CD14-positive monocyte (primary cell): ENCODE data around the gene PIKFYVE. TPM values are rescaled to one million over a fixed set of nuclear protein-coding genes. Genes with fewer than 3 reads are reported as not detected.

Experiments used
- DNase-seq, 3 donors: peaks; one replicate each; pipeline ENCODE4 v3.0.0-alpha.2; 2011 to 2022
- H2AFZ ChIP-seq: 2 replicates; pipeline ENCODE4 v1.6.0; 2012; ENCODE audit warnings: mild to moderate bottlenecking, low read depth, low read length, inconsistent platforms; ENCODE audit not compliant: insufficient read depth, poor library complexity, severe bottlenecking
- H3K27ac ChIP-seq, 2 donors: 1 replicate in 1 of 2; 2 replicates in 1 of 2; pipeline ENCODE4 v1.5.1; 2012 to 2013; ENCODE audit warnings: low read length in 2 of 2, control low read depth in 1 of 2, inconsistent platforms in 1 of 2, low read depth in 1 of 2, mild to moderate bottlenecking in 1 of 2
- H3K27me3 ChIP-seq, 2 donors: one replicate each; pipeline versions ENCODE4 v1.6.0 to v1.6.1; 2011 to 2013; ENCODE audit warnings: low read length in 2 of 2; ENCODE audit not compliant: control insufficient read depth in 2 of 2, insufficient read depth in 2 of 2
- H3K36me3 ChIP-seq, 2 donors: replicated peaks in 1 of 2; 1 replicate in 1 of 2; 2 replicates in 1 of 2; pipeline versions ENCODE4 v1.5.1 to v1.6.1; 2012 to 2013; ENCODE audit warnings: low read length in 2 of 2, control low read depth in 1 of 2, inconsistent platforms in 1 of 2, mild to moderate bottlenecking in 1 of 2; ENCODE audit not compliant: insufficient read depth in 2 of 2, control insufficient read depth in 1 of 2
- H3K4me1 ChIP-seq, 2 donors: 1 replicate in 1 of 2; 2 replicates in 1 of 2; pipeline versions ENCODE4 v1.5.1 to v1.6.1; 2012 to 2013; ENCODE audit warnings: low read length in 2 of 2, control low read depth in 1 of 2, inconsistent platforms in 1 of 2, mild to moderate bottlenecking in 1 of 2, moderate library complexity in 1 of 2; ENCODE audit not compliant: insufficient read depth in 2 of 2, control insufficient read depth in 1 of 2
- H3K4me2 ChIP-seq: replicated peaks from 2 replicates; pipeline ENCODE3; 2012; ENCODE audit warnings: low read length, moderate library complexity, mild to moderate bottlenecking; ENCODE audit not compliant: poor library complexity, severe bottlenecking; ENCODE audit errors: extremely low read depth
- H3K4me3 ChIP-seq, 3 experiments: fragments of 200-600 bp in 1 of 3; sonication (generic) in 1 of 3; replicated peaks in 1 of 3; 1 replicate in 2 of 3; 2 replicates in 1 of 3; pipeline ENCODE4 v1.5.1; 2011 to 2013; ENCODE audit warnings: low read length in 3 of 3, mild to moderate bottlenecking in 3 of 3, control low read depth in 2 of 3, low read depth in 2 of 3, inconsistent platforms in 1 of 3, moderate library complexity in 1 of 3
- H3K79me2 ChIP-seq: 2 replicates; pipeline ENCODE4 v1.6.0; 2012; ENCODE audit warnings: mild to moderate bottlenecking, control low read depth, inconsistent platforms, low read length, moderate library complexity; ENCODE audit not compliant: insufficient read depth
- H3K9ac ChIP-seq: 2 replicates; pipeline ENCODE4 v1.6.0; 2017; ENCODE audit warnings: low read length, mild to moderate bottlenecking; ENCODE audit not compliant: insufficient read depth, poor library complexity, severe bottlenecking
- H3K9me3 ChIP-seq, 2 donors: replicated peaks in 1 of 2; 1 replicate in 1 of 2; 2 replicates in 1 of 2; pipeline versions ENCODE4 v1.5.1 to v1.6.1; 2012 to 2013; ENCODE audit warnings: low read length in 2 of 2, control low read depth in 1 of 2; ENCODE audit not compliant: control insufficient read depth in 1 of 2, insufficient read depth in 1 of 2
- H4K20me1 ChIP-seq: 2 replicates; pipeline ENCODE4 v1.6.0; 2012; ENCODE audit warnings: mild to moderate bottlenecking, low read length, control low read depth, moderate library complexity; ENCODE audit not compliant: insufficient read depth
- H3K27ac Mint-ChIP-seq, 7 donors: one replicate each; pipeline ENCODE4 v1.8.0; 2020; ENCODE audit warnings: mild to moderate bottlenecking in 7 of 7, mixed read lengths in 7 of 7, moderate library complexity in 6 of 7, inconsistent platforms in 2 of 7
- H3K27me3 Mint-ChIP-seq, 3 donors: one replicate each; pipeline ENCODE4 v1.8.0; 2021 to 2022; ENCODE audit warnings: low read depth in 3 of 3, mild to moderate bottlenecking in 3 of 3, mixed read lengths in 3 of 3, moderate library complexity in 3 of 3, inconsistent platforms in 1 of 3
- H3K36me3 Mint-ChIP-seq, 2 donors: one replicate each; pipeline ENCODE4 v1.8.0; 2020; ENCODE audit warnings: mixed read lengths in 2 of 2, inconsistent platforms in 1 of 2, mild to moderate bottlenecking in 1 of 2
- H3K4me1 Mint-ChIP-seq: one replicate; pipeline ENCODE4 v1.8.0; 2020; ENCODE audit warnings: mild to moderate bottlenecking, mixed read lengths
- H3K4me3 Mint-ChIP-seq, 2 donors: one replicate each; pipeline ENCODE4 v1.8.0; 2020; ENCODE audit warnings: mild to moderate bottlenecking in 2 of 2, mixed read lengths in 2 of 2, moderate library complexity in 1 of 2
- H3K9me3 Mint-ChIP-seq, 7 donors: one replicate each; pipeline ENCODE4 v1.8.0; 2020 to 2022; ENCODE audit warnings: mixed read lengths in 7 of 7, mild to moderate bottlenecking in 6 of 7, moderate library complexity in 6 of 7, inconsistent platforms in 2 of 7
- WGBS: methylation state at CpG from one replicate; pipeline ENCODE4 v1.1.5; 2013; ENCODE audit warnings: missing lambda C conversion rate; ENCODE audit not compliant: insufficient coverage; 5-methylcytosine and 5-hydroxymethylcytosine counted together
- intact Hi-C, 2 donors: fragments of 100-400 bp; cut with micrococcal nuclease; formaldehyde crosslinking; loops; one replicate each; pipeline versions ENCODE4 v1.15.0 to v1.15.1; 2023
- polyA plus RNA-seq, 3 donors: library from polyadenylated mRNA; depleted of rRNA in 1 of 3; unstranded in 2 of 3; stranded (reverse) in 1 of 3; fragments of 300-500 nt in 2 of 3; fragments of >200 nt in 1 of 3; fragmentation: Illumina TruSeq in 2 of 3; gene quantifications; 1 replicate in 2 of 3; 2 replicates in 1 of 3; pipeline ENCODE4 v1.2.3, GENCODE V29; 2012 to 2021
- TF ChIP-seq, protein P1 (sequence below): fragments of 200-600 bp; IDR thresholded peaks from one replicate; pipeline ENCODE4 v1.8.0; 2022; ENCODE audit warnings: antibody characterized with exemption, mild to moderate bottlenecking

Gene PIKFYVE
- polyA plus RNA-seq, 3 donors = 3.5 to 17.6 (median 6.2) TPM

DNA sequence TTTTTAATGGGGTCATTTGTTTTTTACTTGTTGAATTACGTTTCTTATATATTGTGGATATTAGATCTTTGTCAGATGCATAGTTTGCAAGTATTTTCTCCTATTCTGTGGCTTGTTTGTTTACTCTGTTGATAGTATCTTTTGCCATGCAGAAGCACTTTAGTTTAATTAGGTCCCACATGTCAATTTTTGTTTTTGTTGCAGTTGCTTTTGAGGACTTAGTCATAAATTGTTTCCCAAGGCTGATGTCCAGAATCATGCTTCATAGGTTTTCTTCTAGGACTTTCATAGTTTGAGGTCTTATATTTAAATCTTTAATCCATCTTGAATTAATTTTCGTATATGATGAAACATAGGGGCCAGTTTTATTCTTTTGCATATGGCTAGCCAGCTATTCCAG lies 13.2 kb downstream of the PIKFYVE start:
- H3K9me3 Mint-ChIP-seq = no peaks in the 10 kb centered on the region
- H3K27me3 Mint-ChIP-seq = no peaks in the 10 kb centered on the region
- Histone ChIP-seq H3K9me3 (no peaks in the 10 kb centered on the region), H3K9ac (no peak overlapping the region), H3K79me2 (peaks cover 99% of the 10 kb centered on the region), H3K27ac (no peak overlapping the region), H3K36me3 (peaks cover 89 to 100% of the 10 kb centered on the region in 2 donors), H2AFZ (no peak overlapping the region), H3K27me3 (no peaks in the 10 kb centered on the region), H3K4me2 (no peak overlapping the region), H3K4me3 (no peak overlapping the region), H4K20me1 (peaks cover 95% of the 10 kb centered on the region), H3K4me1 (no peaks in the 10 kb centered on the region)
- intact Hi-C loops = no loop called here
- WGBS = no CpG with 5 or more reads among the region's 2 CpGs
- no peak for DNase-seq
- H3K4me1 Mint-ChIP-seq = no peaks in the 10 kb centered on the region
- TF ChIP-seq, protein P1, sequence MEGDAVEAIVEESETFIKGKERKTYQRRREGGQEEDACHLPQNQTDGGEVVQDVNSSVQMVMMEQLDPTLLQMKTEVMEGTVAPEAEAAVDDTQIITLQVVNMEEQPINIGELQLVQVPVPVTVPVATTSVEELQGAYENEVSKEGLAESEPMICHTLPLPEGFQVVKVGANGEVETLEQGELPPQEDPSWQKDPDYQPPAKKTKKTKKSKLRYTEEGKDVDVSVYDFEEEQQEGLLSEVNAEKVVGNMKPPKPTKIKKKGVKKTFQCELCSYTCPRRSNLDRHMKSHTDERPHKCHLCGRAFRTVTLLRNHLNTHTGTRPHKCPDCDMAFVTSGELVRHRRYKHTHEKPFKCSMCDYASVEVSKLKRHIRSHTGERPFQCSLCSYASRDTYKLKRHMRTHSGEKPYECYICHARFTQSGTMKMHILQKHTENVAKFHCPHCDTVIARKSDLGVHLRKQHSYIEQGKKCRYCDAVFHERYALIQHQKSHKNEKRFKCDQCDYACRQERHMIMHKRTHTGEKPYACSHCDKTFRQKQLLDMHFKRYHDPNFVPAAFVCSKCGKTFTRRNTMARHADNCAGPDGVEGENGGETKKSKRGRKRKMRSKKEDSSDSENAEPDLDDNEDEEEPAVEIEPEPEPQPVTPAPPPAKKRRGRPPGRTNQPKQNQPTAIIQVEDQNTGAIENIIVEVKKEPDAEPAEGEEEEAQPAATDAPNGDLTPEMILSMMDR = no peak
- H3K27ac Mint-ChIP-seq = no peak overlapping the region
- H3K4me3 Mint-ChIP-seq = no peak overlapping the region
- H3K36me3 Mint-ChIP-seq = peaks cover 87 to 92% of the 10 kb centered on the region in 2 donors

DNA sequence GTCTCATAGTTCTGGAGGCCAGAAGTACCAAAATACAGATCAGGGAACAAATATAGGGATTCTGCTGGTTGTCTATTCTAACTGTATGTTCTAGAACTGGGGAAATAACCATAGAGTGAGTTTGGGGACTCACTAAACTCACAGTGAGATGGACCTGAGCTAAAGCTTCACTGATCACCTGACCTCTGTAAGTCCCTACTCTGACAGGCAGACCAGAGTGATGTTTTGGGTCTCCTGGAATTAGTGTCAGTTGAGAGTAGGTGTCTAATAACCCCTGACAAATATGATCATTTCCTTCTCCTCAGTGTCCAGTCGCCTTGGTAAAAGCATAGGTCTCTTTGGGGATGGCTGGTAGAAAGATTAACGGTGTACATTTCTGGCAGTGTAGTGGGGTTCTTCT lies 14.2 kb downstream of the PIKFYVE start:
- DNase-seq = no peak
- H3K27ac Mint-ChIP-seq = peak overlapping the region in 2 of 7 donors; percentile 30 to 31
- Histone ChIP-seq H4K20me1 (peaks cover 86% of the 10 kb centered on the region), H3K4me1 (no peaks in the 10 kb centered on the region), H3K9ac (no peak overlapping the region), H3K27me3 (no peaks in the 10 kb centered on the region), H3K27ac (peak overlapping the region in 1 of 2 donors; percentile 40), H3K79me2 (peaks cover 95% of the 10 kb centered on the region), H2AFZ (no peak overlapping the region), H3K4me3 (no peak overlapping the region), H3K9me3 (no peaks in the 10 kb centered on the region), H3K36me3 (peaks cover 79 to 90% of the 10 kb centered on the region in 2 donors), H3K4me2 (no peak overlapping the region)
- TF ChIP-seq, protein P1 = no peak
- no peaks in the 10 kb centered on the region for H3K27me3 Mint-ChIP-seq
- H3K36me3 Mint-ChIP-seq = peaks cover 78 to 82% of the 10 kb centered on the region in 2 donors
- WGBS = no CpG with 5 or more reads among the region's 2 CpGs
- intact Hi-C loops = no loop called here
- H3K9me3 Mint-ChIP-seq = no peaks in the 10 kb centered on the region
- H3K4me1 Mint-ChIP-seq = peaks cover 2% of the 10 kb centered on the region
- no peak overlapping the region for H3K4me3 Mint-ChIP-seq
